ENCODE data around the gene THRB.
"Not testable (repeated sequence)": the region's sequence is repeated elsewhere in the genome, so short reads cannot be mapped to it uniquely, and the experiment has no call there.

The THRB gene

DNA sequence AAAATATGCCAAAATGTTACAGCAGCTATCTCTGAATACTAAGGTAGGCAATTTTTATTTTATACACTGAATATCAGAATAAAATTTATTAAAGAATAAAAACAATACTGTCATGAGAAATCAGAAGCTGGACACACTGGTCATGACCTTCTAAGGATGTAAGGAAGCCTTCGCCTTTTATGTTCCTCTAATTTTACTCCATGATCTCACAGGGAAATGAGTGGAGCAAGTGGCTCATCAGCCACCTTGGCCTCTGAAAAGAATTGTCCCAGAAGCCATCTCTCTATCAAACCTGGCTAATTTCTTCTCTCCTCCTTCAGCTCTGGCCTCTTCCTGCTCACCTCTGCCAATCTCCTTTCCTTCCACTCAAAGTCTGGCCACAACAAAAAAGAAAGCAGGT lies 48.6 kb downstream of the THRB start:
- DNase-seq (ENCODE audit: low read depth), result no peak

GRCh38 chr3:24443476-24443875 lies 51.2 kb downstream of the THRB start:
- no peak for DNase-seq (ENCODE audit: low read depth)

- DNase-seq (ENCODE audit: low read depth), result no peak
Measured at GRCh38 chr3:24440760-24441464, 53.7 kb downstream of the THRB start.

DNA sequence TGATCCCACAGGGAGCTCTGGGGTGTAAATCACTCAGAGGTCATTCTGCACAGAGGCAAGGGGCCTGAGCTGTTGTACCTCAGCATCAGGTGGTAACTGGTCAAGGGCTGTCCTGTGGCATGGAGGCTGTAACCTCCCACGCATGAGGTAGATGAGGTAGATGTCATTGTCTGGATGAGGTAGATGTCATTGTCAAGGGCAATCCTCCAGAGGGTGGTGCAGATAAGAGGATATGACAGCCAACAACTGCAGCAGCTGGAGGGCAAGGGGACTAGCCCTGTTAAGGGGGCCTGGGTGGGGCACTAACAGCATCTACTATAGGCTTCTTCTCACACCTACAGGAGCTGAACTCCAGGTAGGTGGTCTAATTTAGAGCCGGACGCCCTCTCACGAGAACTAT lies 55.6 kb downstream of the THRB start:
- DNase-seq (ENCODE audit: low read depth), result no peak

DNA sequence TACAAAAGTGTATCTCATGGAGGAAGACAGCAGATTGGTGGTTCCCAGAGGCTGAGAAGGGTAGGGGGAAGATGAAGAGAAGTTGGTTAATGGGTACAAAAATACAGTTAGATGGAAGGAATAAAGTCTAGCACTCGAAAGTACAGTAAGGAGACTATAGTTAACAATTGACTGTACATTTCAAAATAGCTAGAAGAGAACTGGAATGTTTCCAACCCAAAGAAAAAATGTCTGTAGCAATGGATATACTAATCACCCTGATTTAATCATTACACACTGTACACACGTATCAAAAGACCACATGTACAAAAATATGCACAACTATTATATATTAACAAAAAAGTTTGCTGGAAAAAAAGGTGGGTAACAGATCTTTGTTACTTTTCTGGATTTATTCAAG lies 57.3 kb downstream of the THRB start:
- no peak for DNase-seq (ENCODE audit: low read depth)

- peak; percentile 33 for DNase-seq (ENCODE audit: low read depth)
Measured at GRCh38 chr3:24435584-24435983, 59.1 kb downstream of the THRB start.

- no peak for DNase-seq (ENCODE audit: low read depth)
Measured at GRCh38 chr3:24434651-24435050, 60.0 kb downstream of the THRB start.

DNA sequence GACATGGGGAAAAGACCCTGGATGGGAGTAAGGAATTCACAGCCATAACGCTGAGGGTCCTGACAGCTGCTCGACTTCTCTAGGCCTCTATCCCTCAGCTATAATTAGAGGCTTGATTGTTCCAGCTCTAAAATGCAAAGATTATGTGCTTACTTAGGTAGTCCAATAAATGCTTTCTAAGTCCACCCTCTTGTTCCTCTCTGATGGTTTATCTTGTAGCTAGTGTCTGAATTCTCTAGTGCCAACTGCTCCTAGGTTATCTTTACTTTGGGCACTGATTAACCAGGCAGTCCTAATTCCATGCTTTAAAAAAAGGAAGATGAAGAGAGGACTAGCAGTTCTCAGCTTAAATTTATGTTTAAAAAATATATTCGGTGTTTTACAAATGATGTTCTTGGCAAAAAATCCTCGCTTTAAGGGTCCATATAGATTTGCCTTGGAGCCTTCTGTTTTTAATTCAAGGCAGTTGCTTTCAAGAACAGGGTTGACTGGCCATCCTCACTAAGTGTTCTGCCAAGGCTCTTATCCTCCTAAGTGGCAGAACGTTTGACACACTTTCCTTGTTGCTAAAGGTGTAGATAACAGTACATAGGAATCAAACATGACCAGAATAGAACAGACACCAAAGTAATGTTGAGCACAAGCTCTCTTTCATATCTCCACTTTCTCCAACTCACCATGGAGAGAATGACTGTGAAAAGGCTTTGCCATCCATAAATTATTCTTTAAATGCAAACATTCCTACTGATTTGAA lies 60.6 kb downstream of the THRB start:
- DNase-seq (ENCODE audit: low read depth), result no peak

GRCh38 chr3:24432989-24433388 lies 61.7 kb downstream of the THRB start:
- DNase-seq (ENCODE audit: low read depth), result no peak

DNA sequence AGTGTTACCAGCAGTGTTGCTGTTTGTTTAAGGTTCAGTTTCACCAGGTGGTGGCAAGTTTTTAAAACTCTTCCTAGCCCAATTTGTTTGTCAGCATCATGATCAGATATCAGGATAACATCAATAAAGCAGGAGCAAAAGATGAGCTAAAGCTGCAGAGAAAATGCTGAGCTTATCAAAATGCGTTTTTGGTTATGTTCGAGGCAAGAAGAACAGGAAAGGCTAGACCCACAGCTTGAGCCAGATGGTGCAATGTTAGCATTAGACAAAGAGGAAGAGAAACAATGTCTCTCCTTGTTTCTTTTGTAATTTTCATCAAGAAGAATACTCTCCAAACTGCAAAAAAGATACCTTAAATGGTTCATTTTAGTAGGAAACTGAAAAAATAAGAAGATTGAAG lies 66.2 kb downstream of the THRB start:
- DNase-seq (ENCODE audit: low read depth), result no peak

GRCh38 chr3:24426896-24427295 lies 67.8 kb downstream of the THRB start:
- DNase-seq (ENCODE audit: low read depth), result no peak

GRCh38 chr3:24420829-24421228 lies 73.8 kb downstream of the THRB start:
- DNase-seq (ENCODE audit: low read depth), result not testable (repeated sequence)

DNA sequence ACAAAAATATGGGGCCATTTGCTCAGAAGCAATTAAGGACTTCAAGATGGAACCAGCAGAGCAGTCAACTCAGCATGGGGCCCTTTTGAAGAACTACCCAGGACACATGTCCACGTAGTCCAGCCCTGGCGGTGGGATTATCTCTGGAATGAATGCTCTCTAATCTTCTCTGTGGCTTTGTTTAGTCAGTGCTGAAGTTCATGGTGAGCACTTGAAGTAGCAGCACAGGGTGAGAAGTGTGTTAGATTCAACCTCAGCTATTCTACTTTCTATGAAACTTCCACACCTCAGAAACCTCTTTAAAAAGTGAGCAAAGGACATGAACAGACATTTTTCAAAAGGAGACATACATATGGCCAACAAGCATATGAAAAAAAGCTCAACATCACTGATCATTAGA lies 74.4 kb downstream of the THRB start:
- no peak for DNase-seq (ENCODE audit: low read depth)

- no peak for DNase-seq (ENCODE audit: low read depth)
Measured at GRCh38 chr3:24419067-24419791, 75.4 kb downstream of the THRB start.

GRCh38 chr3:24417730-24418129 lies 76.9 kb downstream of the THRB start:
- no peak for DNase-seq (ENCODE audit: low read depth)

GRCh38 chr3:24416224-24416623 lies 78.4 kb downstream of the THRB start:
- DNase-seq (ENCODE audit: low read depth), result no peak

GRCh38 chr3:24415824-24416223 lies 78.8 kb downstream of the THRB start:
- DNase-seq (ENCODE audit: low read depth), result no peak

DNA sequence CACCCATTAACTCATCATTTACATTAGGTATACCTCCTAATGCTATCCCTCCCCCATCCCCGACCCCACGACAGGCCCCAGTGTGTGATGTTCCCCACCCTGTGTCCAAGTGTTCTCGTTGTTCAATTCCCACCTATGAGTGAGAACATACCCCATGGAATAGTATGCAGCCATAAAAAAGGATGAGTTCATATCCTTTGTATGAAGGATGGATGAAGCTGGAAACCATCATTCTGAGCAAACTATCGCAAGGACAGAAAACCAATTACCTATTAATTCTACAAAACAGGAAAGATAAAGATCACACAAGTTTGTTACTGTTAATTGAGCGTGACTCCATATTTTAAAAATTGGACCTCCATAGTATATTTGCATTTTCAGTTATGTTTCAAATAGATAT lies 81.0 kb downstream of the THRB start:
- DNase-seq (ENCODE audit: low read depth), result not testable (repeated sequence)

DNA sequence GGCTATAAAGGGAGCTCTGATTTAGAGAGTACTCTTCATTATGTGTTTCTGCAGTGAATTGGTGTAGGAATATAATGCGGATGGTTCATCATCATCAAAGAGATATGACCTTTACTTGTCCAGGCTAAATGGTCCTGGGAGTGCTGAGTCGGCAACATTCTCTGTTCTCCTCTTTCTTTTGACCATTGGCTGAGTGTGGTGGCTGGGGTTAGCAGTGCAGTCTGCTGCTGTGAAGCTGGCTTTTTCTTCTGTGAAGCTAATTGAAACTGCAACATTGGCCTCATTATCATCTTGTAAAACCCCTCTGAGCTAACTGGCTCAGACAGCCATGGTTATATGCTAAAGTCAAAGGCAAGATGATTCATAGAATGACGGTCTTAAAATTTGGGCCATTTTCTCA lies 83.8 kb downstream of the THRB start:
- no peak for DNase-seq (ENCODE audit: low read depth)

GRCh38 chr3:24407980-24408680 lies 86.5 kb downstream of the THRB start:
- no peak for DNase-seq (ENCODE audit: low read depth)

DNA sequence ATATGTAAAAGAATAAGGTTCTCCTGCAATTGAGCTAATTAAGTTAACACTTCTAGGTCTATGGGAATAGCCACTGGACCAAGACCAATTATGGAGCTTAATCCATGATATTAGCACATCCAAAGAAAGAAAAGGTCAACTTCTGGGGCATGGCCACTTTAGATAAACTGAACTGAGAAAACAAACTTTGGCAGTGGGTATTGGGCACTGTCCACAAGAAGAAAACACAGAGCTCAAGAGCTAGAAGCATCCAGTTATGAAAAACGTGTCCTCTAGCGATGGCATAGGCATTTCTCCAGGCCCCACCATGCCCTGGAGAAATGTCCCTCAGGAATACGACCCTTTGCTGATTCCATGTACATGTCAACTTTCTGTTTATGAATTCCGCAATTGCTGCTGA lies 87.8 kb downstream of the THRB start:
- DNase-seq (ENCODE audit: low read depth), result no peak

- DNase-seq (ENCODE audit: low read depth), result no peak
Measured at GRCh38 chr3:24405057-24405456, 89.6 kb downstream of the THRB start.

GRCh38 chr3:24401811-24402185 lies 92.9 kb downstream of the THRB start:
- no peak for DNase-seq (ENCODE audit: low read depth)

All from fibroblast of gingiva (primary cell).